CD4-positive, alpha-beta T cell treated with Interleukin-4 for 1 hour (primary cell): ENCODE data around the gene FYCO1.

Experiments
- DNase-seq, 2 donors: peaks; one replicate each; pipeline ENCODE4 v3.0.0-alpha.2; 2020 to 2022

Gene FYCO1

DNA sequence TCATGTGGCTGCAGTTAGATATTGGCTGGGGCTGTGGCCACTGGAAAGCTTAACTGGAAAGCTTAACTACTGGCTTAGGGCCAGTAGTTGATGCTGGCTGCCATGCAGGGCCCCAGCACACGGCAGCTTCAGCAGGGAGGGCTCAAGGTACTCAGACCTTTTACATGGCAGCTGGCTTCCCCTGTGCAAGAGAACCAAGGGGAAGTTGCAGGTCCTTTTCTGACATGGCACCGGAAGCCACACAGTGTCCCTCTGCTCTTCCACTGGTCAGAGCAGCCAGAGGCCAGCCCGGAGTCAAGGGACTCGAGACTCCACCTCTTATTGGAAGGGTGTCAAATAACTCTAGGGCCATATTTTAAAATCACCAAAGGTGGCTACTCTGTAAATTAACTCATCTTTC lies 84.7 kb downstream of the FYCO1 start:
- DNase-seq = no peak

DNA sequence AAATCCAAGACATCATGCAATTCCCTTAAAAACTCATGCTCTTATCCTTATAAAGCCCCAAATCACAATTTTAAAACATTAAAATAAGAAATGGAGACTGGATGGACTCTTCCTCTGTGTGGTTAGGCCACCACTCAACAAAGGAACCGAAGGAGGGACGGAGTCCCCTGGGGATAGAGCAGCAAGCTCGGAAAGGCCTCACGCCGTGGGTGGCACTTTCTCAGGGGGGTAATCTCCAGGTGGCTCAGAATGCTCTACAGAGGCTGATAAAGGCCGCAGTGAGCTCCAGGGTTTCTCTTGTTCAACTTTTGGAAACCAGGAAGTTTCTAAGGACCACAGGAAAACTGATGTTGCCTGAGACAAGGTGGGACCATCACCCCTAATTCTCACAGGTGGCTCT lies 86.1 kb downstream of the FYCO1 start:
- DNase-seq = no peak

DNA sequence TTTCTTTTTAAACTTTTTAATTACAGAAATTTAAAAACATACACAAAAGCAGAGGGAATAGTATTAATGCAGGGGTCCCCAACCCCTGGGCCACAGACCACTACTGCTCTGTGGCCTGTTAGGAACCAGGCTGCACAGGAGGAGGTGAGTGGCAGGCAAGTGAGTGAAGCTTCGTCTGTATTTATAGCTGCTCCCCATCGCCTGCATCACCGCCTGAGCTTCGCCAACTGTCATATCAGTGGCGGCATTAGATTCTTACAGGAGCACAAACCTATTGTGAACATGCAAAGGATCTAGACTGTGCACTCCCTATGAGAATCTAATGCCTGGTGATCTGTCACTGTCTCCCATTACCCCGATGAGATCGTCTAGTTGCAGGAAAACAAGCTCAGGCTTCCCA lies 86.9 kb downstream of the FYCO1 start:
- no peak for DNase-seq

DNA sequence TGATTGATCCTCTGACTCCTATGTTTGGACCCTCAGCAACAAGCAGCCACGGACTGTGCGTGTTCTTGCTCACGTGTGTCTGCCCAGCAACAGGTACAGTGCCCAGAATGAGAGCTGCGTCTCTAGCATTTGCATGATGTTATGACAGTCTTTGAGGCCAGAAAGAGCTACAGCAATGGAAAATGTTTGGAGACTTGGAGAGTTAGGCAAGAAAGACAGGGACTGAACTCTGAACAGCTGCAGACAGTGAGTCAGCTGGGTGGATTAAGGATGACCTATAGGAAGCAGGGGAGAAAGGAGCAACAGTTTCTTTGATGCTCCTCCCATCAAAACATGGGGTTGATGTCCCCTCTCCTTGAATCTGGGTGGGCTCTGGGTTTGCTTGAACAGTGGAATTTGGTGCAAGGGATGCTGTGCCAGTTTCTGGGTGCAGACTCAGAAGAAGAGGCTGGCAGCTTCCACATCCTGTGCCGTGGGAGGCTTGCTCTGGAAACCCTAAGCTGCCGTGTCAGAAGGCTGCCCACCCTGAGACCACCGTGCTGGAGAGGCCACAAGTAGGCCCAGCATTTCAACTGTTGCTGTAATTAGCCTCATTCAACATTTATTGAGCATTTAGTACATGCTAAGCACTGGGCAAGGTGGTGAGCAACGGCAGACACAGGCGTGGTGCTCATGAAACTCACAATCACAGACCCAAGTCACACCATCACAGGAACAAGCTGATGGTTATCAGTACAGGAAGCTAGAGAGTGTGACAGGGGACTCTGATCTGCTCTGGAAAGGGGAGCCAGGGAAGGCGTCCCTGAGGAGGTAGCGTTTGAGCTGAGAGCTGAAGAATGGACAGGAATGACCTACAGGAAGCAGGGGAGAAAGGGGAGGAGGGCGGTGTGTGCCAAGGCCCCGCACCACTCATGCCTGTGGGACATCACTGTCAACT lies 87.6 kb downstream of the FYCO1 start:
- DNase-seq = peak in 1 of 2 donors; percentile 47

DNA sequence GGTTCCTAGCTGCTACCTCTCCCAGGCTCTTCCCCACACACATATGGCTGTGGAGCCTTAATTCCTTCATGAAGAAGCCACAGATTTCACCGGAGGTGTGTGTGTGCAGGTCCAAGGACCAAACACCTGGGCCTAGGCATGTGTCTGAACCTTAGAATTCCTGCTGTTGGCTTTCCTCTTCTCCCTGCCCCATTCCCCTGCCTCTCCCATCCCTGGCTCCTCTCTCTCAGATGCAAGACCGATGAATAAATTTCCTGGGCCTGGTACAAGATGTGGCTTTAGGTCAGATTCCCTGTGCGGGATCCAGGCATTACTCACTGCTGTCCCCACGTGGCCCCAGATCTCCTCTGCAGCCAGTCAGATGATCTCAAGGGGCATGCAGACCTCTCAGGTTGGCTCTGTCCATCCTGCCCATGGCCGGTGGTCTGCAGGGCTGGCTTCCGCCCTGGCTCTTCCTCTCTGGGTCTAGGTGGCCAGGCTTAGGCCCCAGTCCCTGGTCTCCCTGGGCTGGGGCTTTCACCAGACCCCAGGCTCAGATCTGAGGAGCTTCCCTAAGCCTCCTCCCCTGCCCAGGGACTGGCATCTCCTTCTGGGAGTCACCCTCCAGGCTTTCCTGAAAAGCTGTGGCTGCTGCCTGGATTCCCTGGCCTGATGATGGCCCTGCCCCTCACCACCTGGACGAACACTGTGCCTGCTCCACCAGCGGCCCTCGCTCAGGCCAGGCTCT lies 88.8 kb downstream of the FYCO1 start:
- DNase-seq = no peak

DNA sequence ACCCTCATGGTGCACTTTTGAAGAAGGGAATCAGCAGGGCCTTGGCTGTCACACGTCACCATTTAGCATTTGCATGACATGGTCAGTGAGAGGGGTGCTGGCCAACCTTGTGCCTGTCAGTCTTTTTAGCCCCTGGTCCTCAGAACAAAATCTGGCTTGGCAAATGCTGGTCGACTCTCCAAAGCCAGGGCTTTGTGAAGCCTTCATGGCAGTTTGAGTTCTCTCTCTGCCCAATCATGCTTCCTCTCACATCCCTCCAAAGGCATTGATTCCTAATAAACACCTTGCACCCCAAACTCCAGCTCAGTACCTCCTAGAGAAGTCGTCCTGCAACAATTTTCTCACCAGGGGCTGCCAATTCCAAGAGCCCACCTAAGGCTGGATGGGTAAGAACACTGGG lies 89.9 kb downstream of the FYCO1 start:
- no peak for DNase-seq

DNA sequence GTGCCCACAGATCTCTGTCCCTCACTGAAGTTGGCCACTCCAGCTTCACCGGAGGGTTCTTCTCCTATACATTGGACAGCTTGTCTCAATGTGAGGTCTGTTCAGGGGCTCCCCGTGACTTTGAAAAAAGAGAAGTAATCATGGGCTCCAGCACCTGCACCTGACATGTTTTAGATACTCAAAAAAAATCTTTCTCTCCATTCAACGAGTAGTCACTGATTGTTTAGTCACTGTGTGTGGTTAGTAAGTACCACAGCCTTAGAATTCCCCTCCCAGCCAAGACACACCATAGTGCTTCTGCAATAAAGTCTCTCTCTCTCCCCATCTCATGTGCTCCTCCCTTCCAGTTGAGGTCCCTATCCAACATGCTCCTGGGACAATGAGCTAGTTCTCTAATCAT lies 90.7 kb downstream of the FYCO1 start:
- DNase-seq = no peak

DNA sequence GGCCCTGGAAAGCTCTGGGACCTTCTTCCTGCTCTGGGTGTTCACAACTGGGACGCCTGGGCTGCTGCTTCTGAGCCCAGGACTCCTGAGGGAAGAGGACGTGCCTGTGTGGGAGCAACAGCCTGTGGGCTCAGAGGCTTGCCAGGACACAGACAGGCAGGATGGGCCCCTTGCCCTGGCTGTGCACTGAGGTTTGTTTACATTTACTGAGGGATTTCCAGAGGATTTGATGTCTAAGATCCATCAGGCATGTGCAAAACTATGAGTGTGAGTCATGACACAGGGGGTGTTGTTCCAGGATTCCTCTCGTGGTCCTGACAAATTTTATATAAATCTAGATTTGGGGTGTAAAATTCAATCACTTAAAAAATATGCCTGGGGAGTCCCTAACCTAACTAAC lies 98.7 kb downstream of the FYCO1 start:
- no peak for DNase-seq

DNA sequence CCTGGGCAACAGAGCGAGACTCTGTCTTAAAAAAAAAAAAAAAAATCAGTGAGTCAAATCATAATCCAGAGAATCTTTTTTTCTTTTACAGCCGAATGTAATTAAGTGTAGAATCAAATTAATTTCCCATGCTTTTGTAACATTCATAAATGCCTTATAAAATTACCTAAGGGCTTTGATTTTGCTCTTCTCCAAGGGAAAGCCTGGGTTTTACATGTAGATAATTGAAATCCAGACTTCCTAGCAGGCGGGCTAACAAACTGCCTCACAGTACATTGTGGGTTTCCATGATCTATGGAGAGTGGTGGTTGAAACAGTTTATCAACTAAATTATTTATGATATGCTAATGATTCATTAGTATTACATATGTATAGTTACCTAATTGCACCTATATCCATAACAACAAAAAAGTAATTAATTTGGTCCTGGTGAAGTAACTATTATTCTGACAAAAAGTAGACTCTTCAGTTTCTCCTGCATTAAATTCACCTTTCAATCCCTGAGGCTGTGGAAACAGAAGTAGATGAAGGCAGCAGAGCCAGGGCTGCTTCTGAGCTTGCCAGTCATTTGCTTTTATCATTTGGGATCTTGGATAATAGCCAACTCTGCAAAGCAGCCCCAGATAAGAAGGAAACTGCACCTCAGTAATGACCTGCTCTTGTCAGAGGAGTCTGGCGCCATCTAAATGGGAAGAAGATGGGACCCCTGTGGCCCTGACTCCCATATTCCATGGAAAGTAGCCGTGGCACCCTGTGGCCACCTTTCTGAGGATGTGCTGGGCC lies 99.7 kb downstream of the FYCO1 start:
- no peak for DNase-seq

DNA sequence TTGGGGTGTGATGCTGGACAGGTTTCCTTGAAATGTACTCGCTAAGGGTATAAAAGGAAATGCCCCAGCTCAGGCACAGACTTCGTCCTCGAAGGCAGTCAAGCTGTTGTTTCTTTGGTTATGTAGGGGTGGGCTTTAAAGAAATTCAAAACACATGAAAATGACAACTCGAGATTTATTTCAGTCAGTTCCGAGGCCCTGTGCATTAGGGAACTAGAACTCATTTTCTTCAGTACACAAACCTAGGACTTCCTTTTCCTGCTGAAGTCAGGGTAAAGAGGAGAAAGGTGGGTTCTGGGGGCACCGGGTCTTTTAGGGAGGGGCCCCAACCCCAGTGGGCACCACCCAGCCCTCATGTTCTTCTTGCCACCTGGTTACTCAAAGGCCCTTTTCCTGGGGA lies 101.6 kb downstream of the FYCO1 start:
- DNase-seq = no peak

DNA sequence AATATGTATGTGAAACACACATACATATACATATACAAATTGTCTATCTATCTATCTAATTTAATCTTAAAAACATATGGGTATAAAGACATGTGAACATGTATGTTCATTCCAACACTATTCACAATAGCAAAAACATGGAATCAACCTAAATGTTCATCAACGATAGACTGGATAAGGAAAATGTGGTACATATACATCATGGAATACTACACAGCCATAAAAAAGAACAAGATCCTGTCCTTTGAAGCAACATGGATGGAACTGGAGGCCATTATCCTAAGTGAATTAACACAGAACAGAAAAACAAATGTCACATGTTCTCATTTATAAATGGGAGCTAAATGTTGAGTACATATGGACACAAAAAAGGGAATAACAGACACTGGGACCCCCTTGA lies 103.5 kb downstream of the FYCO1 start:
- no peak for DNase-seq

DNA sequence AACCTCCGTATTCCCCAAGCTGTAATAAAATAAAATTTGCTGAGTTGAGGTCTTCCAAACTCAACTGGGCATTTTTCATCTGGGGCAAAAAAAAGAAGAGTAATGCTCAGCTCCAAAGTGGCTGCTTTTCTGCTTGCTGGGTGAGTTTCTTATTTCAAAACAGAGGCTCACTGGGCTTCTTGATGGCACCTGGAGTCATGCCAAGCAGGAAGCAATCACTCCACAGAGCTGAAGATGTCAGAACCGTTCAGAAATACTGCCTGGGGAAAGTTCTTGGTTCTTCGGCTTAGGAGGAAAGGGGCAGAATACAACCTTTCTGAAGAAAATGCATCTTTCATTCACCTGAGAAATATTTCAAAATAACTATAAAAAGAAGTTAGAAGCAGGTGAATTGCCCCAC lies 105.2 kb downstream of the FYCO1 start:
- no peak for DNase-seq

DNA sequence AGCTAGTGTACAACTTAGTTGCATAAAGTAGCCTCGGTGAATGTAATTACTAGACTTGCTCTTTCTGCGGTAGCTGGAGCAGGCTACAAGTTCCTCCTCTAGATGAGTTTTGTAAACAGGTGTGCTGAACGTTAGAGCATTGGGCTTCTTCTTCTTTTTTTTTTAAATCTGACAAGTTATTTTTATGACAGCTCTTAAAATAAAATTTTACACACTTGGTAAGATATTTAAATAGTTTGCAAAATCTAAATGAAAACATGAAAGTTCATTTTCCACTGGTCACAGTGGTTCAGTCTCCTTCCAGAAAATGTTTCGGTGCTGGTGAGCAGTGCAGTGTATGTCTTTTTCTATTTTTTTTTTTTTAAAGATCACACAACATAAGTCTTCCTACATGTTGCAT lies 106.3 kb downstream of the FYCO1 start:
- no peak for DNase-seq

DNA sequence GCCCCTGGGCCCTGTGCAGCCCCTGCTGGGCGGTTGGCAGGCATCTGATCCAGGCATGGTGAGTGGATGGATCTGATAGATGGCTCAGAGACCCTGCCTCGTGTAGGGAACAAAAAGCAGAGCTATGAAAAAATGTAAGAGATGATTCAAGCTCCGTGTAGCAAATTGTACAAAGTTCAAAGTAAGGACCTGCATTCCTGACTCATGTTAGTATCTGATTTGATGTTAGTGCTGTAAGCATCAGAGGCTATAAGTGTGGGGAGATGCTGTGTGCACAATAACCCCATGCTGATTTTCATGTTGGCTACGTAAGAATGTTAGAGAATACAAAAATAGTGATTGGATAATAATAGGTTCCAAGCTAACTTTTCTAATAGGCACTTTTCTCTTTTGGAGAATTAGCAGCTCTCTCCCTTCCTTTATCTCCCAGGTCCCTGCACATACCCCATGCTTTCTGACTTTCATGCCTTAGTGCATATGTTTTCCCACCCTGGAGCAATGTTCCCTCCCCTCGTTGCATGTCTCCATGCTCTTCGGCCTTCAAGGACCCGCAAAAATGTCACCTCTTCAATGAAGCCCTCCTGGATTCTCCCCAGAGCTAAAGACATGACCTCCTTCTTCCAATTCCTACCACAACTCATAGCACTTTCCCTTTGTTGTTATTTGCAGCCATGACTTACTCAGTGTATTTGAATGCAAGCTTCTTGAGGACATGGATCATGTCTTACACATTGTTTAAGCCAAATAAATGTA lies 107.7 kb downstream of the FYCO1 start:
- DNase-seq = no peak

DNA sequence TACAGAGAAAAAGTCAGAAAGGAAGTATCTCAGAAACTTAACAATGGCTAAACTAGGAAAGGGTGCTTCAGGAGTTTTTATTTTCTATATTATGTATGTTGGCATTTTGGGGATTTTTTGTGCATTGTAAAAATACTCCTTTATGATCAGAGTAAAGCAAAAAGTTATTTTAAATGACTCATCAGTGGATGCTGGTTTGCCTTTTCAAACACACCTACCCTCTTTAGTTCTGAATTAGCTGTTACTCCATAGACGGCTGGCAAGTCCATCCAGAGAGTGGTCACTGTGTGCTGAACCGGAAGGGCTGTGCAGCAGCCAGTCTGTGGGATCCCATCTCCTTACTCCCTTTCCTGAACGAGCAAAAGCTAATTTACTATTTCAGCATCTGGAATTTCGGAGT lies 108.3 kb downstream of the FYCO1 start:
- DNase-seq = no peak

DNA sequence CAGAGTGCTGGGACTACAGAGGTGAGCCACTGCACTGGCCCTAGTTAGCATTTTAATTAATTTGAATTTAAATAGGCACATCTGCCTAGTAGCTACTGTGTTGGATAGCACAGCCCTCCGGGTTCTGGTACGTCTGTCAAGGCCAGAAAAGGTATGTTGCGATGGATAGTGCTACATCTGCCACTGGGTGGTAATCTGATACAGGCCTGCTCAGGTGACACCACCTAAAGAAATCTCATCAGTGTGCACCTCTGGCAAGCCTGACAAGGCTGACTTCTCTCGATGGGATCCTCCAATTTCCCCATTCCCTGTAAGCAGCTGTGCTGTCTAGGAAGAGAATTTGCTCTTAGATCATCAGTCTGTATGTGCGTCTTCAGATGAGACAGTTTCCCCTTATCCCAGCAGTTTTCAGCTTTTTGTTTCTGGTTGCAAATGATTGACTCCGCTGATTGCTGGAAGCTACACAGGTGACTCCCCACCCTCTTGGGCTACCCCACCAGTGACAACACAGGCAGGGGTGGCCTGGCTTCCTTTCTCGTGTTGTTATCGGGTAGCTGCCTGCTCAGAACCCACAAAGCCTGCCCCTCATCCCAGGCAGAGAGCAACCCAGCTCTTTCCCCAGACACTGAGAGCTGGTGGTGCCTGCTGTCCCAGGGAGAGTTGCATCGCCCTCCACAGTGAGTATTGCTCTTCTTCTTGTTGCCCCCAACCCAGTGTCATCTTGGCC lies 109.5 kb downstream of the FYCO1 start, which contains the start of gene CCR9:
Gene CCR9, plus strand, starts transcription at position 565 of the 727 bp plus-strand sequence. CDS start 8,391 bp downstream, outside the sequence.
- DNase-seq = peak in 1 of 2 donors; percentile 30

DNA sequence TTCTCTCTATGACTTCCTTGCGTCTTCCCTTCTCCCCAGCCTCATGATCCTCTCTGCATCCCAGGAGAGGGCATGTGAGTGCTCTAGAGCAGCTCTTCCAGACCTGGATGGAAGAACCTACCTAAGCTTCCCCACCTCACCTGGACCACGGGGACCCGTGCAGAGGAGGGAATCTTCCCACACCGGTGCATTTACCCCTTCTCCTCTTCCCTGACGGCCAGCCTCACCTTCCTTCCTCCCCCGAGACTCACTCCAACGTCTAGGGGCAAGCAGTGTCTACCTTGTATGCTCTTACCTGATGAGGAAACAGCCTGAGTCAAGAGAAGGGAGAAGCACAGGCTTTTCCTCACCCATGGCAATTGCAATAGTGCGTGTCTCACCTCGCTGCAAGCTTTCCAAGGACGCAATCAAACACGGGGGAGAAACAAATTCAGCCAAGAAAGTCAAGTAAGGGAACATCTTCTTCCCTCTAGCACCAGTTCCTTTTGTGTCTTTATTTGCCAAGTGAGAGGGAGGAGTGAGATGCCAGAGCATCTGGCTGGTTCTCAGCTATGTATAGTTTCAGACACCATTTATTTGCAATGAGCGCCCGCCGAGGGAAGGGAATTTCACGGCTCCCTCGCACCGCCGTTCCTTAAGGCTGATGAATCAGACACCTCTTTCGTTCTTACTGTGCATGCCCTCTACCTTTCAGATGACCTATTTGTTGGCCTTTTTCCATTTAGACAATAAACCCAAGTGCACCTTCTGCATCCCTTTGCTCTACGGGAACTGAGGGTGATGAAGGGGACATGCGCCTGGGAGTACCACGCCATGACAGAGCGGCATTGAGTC lies 111.0 kb downstream of the FYCO1 start:
- DNase-seq = no peak

DNA sequence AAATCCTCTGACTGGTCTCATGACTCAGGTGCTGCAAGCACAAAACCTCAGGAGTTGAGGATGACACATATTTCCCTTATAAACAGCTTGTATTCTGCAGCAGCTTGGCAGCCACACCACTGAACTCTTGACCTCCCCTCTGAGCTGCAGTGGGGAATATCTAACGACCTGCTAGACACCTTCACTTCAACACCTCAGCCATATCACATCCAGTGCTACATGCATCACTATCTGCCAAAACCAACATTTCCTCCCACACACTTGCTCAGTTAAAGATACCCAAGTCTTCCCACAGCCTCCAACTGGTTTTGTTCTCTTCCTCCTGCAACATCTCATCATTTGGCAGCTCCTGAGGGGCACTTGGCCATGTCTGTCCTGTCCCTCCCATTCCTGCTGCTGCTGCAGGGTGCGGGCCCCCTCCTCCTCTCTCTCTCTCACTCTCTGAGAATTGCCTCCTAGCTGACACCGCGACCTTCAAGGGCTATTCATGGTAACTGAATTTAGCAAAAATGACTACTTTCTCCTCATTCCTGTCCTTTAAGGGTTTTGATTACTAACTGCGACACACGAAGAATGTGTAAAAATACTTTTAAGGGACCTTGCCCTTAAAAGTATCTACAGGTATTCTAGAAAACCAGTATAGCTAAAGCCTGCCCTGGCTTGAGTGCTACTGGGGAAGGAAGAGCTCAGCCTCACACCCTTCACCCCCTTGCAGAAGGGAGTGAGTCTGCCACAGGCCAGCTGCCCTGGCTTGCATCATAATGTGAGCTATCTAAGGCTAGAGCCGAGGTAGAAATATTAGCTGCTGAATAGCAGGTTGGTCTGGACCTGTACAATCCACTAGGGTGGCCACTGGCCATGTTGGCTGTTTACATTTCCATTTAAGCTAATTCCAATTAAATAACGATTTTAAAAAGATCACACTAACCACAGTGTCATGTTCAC lies 114.3 kb downstream of the FYCO1 start:
- DNase-seq = peak; percentile 36 to 48

DNA sequence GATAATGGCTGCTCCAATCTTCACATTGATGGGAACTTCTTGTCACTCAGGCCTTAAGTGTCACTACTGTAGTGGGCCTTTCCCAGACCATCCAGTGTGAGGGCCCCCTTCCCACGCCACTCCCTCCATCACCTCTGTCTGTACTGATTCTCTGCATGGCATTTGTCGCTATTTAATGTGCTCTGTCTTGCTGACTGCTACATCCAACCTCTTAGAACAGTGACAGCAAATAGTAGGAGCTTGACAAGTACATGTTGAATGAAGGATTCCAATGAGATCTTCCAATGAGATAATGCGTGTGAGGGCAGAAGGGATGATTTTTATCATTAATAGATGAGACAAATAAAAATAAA lies 114.9 kb downstream of the FYCO1 start:
- DNase-seq = no peak

DNA sequence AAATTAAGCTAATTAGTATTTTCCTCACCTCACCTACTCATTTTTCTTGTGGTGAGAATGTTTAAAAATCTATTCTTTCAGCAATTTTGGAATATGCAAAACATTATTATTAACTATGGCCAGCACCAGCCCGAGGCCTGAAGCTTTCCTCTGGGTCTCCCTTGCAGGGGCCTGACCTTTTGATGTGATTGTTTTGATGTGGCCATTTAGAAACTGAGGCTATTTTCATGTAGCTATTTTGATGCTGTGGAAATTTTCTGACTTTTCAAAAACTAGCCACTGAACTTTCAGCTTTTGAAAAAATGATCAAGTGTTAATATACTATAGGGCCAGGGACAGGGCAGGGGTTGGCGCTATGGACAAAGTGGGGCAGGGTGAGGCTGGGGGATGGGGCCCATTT lies 117.5 kb downstream of the FYCO1 start:
- DNase-seq = no peak
